GM19455 (cell line): ENCODE results near the gene TAF6L.
"Not testable (repeated sequence)": the region's sequence is repeated elsewhere in the genome, so short reads cannot be mapped to it uniquely, and the experiment has no call there.

Experiments
- ATAC-seq: cut with Tn5 transposase; IDR thresholded peaks from one replicate; pipeline ENCODE4 v1.9.1; 2021; ENCODE audit not compliant: unreplicated experiment

Gene TAF6L

DNA sequence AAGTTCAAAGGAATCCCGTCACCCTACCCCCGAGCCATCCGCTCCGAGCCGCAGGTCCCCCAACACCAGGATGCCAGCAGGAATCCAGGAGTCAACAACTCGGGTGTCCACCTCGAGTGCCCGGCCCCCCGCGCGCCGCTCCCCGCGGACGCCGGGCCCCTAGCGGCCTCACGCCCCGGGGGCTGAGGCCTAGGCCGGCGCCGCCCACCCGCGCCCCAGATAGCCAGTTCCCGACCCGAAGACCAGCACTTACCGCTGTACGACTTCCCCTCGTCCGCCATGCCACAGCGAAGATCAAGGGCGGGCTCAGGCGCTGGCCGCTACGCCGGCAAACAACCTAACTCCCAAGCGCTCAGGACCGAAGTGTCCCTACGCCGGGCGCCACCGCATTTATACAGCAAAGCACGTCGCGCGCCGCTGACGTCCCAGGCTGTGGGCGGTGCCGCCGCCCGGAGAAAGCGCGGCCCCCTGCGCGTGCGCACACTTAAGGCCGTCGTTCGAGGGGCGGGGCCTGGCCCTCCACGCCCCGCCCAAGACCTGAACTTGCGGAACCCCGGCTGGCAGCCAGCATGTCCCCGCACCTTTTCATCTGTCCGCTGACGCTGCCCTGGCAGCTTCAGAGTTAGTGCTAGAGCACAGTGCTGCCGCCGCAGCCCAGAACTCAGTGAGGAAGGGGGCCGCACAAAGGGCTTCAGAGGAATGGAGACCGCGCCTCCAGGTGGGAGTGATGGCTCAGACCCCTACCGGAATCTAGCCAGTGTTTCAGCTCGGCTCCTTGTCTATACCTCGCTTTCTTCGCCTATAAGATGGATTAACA lies 34.1 kb downstream of the TAF6L start, which contains the start of gene NXF1:
NXF1 (minus strand) TSS at position 365 of the 817 bp plus-strand sequence; CDS start at position 281, 84 bp downstream.
- peak; percentile 88 for ATAC-seq

DNA sequence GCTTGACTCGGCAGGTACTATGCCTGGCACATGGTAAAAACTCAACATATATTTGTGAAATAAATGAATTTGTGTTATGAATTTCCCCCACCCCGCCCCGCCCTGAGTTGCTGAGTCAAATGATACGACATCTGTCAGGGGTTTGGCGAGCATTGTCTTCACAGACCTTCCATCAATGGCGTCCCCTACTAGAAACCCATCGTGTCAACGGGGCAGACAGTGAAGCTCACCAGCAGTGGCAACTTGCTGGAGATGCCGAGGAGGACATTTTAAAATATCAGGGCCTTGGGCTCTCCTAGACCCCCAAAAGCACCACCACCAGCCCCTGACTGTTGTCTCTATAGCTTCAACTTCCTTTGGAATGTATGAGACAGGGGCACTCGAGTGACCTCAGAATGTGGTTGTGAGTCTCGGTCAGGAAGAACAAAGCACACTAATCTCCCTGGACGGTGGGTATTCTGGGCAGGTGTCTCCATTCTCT lies 34.8 kb downstream of the TAF6L start:
- ATAC-seq: no peak

DNA sequence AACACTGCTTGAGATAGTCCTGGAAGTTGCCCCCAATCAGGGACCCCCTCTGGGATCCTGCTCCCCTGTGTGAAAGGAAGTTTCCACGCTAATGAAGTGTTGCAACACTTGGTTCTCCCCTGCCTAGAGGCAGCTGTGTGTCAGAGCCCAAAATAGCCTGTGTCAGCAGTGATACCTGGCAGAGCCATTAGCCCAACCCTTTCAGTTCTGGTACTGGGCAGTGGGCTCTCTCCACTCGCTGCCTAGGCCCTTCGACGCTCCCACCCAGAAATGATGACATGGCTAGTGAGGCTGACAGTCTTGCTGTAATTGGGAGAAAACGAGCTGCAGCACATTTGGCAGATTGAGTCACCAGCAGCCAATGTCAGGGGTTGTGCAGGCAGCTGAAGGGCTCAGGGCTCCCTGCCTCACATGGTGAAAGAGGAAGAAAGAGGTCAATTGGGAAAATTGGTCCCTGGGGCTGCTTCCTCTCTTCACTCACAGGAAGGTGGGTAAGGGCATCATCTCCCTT lies 35.5 kb downstream of the TAF6L start:
- ATAC-seq: no peak

DNA sequence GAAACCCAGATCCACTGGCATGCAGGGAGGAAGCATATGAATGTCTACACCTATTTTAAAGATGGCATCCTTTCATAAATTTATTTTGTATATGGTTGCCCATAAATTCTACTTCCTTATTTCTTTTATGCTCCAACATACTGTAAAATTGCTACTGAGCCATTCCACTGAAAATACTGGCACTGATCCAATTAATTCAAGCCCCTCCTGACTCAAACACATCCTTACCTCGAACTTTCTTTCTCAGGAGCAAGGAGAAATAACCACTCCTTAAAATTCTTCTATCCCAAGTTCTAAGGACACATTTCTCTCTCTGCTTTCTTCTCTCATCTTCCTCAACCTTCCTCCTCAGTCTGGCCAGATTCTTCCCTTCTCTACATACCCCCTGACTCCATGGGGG lies 39.6 kb downstream of the TAF6L start:
- no peak for ATAC-seq

DNA sequence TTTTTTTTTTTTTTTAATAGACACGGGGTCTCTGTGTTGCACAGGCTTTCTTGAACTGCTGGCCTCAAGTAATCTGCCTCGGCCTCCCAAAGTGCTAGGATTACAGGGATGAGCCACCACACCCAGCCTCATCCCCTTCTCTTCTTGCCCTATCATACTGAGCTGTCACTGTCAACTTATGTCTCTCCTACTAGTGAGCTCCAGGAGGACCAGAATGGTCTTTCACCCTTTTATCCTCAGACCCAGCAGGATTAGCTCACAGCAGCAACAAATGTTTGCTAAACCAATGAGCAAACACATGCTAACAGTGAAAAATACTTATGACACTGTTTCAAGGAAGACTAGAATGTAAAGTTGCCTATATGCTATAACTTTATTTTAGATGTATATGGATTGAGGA lies 40.5 kb downstream of the TAF6L start:
- no peak for ATAC-seq

DNA sequence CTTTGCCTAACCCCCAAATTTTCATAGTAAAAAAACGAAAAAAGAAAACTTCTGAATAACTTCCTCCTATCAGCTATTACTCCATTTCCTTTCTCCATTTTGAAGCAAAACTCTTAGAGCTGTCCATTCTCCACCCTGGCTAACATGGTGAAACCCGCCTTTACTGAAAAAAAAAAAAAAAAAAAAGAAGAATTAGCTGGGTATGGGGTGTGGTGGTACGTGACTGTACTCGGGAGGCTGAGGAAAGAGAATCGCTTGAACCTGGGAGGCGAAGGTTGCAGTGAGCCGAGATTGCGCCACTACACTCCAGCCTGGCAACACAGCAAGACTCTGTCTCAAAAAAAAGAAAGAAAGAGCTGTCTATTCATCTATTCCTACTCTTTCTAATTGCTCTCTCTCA lies 45.4 kb downstream of the TAF6L start:
- no peak for ATAC-seq

DNA sequence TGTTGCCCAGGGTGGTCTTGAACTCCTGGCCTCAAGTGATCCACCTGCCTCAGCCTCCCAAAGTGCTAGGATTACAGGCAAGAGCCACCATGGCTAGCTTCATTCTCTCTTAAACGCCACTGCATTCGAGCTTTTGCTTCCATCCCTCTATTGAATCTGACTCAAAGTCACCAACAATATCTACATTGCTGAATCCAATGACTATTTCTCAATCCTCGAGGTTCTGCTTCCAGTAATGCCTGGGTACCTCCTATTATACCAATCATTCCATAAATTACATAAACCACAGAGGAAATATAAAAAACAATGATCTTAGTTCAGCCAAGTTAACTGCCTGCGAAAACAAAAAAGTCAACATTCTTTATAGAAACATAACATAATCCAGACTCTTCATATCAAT lies 45.9 kb downstream of the TAF6L start:
- ATAC-seq: no peak

DNA sequence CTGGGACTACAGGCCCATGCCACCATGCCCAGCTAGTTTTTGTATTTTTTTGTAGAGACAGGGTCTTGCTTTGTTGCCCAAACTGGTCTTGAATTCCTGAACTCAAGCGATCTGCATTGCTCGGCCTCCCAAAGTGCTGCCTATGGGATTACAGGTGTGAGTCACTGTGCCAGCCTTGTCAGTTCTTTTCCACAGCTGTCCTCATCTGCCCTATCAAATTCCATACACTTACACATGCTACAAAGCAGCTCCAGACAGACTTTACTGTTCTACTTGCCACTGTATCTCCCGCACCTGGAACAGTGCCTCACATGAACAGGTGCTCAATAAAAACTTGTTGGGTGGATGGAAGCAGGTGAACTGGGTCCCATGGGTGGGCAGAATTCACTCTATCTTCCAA lies 52.5 kb downstream of the TAF6L start:
- no peak for ATAC-seq

DNA sequence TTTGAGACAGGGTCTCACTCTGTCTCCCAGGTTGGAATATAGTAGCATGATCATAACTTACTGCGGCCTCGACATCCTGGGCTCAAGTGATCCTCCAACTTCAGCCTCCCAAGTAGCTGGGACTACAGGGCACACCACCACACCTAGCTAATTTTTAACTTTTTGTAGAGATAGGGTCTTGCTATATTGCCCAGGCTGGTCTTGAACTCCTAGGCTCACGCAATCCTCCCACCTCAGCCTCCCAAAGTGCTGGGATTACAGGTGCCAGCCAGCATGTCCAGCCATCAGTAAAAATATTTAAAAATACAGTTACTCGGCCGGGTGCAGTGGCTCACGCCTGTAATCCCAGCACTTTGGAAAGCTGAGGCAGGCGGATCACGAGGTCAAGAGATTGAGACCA lies 56.9 kb downstream of the TAF6L start:
- not testable (repeated sequence) for ATAC-seq

DNA sequence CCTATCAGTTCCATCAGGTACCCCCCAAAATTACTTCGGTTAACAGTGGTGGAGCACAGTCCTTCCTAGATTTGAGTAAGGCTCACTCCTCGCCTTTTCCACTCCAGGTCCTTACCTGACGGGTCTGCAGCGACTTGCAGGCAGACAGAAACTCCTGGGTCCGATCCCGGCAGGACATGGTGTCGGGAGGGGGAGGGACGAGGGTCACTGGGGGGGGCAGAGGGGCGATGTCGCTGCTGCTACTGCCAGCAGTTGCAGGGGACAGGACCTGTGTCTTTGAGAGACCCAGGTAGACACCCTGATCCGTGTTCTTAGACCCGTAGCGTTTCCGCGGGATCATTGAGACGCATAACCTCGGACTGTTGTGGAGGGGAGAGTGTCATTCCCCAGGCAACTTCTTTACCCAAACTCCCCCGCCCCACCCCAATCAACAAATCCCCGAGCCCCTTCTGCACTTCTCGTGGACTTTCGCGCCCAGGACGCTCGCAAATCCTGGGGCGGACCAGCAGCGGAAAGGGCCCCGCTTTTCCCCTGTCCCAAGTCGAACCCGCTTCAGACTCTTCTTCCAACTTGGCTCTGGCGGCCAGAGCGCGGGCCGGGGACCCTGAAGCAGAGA lies 59.8 kb downstream of the TAF6L start:
- ATAC-seq: no peak

DNA sequence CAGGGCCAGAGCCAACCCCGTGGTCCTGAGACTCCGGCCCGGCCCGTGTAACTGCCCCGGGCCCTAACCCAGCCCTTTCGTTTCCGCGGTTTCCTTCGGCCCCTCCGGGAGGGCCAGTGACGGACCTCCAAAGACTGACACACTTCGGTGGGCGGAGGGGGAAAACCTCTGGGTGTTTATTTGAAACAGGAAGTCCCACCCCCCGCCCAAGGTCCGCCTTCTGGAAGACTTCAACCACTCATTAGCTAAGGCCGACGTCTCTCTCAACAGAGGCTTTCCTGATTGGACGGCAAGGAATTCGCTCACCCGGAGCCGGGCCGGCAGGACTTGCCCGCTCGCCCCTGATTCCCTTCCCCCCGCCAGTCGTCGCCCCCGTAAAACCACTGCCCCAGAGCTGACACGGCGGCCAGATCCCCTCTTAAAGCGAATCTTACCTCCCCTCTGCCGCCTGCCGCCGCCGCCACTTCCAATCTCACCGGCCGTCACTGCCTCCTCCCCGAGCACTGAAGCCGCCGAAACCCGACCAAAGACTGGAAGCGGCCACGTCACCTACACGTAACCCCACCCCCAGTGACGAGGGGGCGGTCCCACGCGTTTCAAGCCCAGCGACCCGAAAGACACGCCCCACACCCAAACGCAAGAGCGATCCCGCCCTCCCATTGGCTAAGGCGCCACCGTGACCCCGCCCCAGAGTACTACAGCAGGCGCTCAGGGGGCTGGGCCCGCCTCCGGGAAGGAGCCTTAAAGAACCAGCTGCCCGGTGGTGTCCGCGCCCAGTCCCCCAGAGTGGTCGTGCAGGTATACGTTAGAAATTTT lies 60.5 kb downstream of the TAF6L start, which contains the start of gene STX5:
STX5 (minus strand) TSS at position 532 of the 816 bp plus-strand sequence. CDS start 808 bp downstream, outside the sequence.
- ATAC-seq: peak; percentile 73

DNA sequence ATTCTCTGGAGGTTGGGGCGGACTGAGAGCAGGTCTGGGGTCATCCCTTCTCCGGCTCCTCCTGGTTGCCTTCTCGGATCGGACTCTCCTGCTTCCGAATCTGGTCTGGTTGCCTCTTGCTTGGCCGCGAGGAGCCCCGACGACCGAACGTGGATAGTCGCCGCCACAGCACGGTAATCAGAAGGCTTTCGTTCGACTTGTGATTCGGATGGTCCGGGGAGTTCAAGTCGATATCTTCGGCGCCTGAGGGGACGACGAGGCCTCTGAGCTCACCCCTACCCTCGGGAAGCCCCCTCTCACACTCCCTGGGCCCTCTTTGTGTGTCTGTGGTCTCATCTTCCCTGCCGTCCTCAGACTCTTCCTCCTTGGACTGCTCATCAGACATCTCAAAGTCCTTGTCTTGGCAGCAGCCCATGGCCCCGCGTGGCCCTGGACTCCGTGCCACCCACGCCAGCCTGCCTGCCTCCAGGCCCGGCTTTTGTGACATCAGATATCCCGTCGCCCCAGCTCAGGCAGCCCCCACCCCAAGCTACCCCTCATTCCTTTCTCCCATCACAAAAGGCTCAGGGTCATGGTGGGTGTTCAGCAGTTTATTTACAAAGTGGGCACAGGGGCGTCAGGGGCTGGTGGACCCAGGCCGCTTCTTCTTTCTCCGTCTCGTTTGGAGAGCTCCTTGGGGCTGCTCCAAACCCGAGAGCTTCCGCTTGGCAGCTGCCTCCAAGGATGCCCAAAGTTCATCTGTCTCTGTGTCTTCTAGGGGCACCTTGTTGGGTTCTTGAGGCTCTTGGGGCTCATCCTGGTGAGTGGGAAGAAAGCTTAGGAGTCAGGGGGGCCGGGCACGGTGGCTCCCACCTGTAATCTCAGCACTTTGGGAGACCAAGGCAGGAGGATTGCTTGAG lies 61.4 kb downstream of the TAF6L start, which contains the start of gene TEX54:
TEX54 (minus strand) TSS at position 506 of the 899 bp plus-strand sequence.
- ATAC-seq: peak; percentile 18

DNA sequence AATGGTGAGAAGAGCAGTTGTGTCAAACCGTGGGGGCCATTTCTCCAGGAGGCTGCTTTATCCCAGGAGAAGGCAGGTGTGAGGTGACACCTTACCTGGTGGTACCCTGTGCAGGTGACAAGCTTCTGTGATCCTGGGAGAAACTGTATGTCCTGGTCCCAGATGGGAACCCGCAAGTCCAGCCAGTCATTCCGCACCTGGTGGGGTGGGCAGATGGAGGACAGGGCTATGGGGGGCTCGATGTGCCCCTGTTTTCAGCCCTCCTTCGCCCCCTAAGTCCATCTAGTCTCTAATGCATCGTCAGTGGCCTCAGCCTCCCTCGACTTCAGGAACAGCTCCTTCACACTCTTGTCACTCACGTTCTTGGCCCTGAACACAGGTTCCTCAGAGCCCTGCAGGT lies 64.1 kb downstream of the TAF6L start:
- ATAC-seq: no peak
